Inferior parietal cortex (tissue), 1 donor: ENCODE measurements around the gene LSM14A.
"Not testable (repeated sequence)": the region's sequence is repeated elsewhere in the genome, so short reads cannot be mapped to it uniquely, and the experiment has no call there.

Experiments used
- DNase-seq: peaks from one replicate; pipeline ENCODE4 v3.0.0-alpha.2; 2016; ENCODE audit errors: extremely low spot score

The LSM14A gene

DNA sequence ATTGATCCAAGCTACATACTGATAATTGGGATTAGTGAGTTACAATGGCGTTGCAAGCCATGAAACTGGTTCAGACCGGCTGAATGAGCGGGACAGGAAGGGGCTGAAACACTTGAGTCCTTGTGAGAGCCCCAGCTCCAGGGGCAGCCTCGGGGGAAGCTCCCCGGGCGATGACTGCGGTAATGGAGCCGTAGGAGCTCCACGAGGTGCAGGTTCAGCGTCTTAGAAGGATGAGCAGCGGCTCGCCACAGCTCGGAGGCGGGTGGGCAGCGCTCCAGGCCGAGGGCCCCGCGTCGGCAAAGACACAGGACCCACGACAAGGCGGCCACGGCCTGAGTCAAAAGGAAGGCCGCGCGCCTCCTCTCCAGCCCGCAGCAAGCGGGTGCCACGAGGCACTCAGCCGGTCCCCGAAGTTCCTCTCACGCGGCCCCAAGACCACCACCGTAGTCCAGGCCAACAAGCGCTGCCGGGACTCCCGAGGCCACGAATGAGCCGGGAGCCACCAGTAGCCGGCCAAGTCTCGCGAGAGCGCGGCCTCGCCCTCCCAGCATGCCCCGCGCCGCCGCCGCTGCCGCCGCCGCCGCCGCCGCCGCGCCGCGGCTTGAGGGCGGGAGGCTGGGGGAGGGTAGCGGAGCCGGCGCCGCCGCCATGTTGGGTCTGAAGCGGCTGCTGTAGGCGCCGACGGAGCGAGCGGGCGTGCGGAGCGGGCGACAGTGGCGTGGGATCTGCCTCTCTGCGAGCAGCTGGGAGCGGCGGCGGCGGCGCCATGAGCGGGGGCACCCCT, at the start of gene LSM14A:
Gene LSM14A (plus strand): TSS at position 628 of the 784 bp plus-strand sequence. CDS start 139 bp downstream, at position 767.
- DNase-seq = peak; percentile 81

DNA sequence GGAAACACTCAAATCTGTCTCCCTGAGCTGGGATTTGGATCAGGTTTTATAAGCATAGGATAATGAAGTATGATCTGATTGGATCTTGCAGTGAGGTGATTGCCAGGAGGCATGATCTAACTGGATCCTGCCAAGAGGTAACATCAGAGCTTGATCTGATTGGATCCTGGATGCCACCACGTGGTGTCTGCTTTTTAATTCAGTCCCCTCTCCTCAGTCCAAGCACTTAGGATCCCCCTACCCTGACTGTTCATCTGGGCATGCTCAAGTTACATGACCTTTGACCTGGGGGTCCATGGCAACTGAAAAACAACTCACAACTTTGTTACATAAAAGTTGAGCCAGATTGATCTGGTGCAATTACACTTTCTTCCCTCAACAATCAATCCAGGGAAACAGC, 47.5 kb upstream of the LSM14A start:
- no peak for DNase-seq

DNA sequence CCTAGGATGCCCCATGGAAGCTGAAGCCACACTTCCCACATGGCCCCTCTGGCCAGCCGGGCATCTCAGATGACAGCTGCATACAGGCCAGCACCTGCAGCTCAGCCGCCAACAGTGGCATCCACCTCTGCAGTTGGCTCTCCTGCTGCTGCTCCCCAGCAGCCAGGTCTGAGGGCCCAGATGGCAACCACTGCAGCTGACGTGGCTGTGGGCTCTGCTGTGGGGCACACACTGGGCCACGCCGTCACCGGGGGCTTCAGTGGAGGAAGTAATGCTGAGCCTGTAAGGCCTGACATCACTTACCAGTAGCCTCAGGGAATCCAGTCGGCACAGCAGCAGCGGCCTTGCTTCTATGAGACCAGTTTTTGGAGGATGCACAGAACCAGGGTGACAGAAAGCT, 45.3 kb upstream of the LSM14A start:
- DNase-seq = no peak

DNA sequence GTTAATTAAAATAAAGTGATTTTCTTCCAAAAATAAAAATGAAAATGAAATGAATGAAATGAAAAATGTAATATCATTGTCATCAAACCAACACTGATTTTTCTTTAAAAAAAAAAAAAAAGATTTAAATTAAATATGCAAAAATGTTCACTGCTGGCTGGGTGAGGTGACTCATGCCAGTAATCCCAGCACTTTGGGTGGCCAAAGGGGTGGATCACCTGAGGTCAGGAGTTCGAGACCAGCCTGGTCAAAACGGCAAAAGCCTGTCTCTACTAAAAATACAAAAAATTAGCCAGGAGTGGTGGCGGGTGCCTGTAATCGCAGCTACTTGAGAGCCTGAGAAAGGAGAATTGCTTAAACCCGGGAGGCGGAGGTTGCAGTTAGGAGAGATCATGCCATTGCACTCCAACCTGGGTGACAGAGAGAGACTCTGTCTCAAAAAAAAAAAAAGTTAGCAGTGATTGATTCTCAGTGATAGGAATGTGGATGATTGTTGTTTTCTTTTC, 44.6 kb upstream of the LSM14A start:
- no peak for DNase-seq

DNA sequence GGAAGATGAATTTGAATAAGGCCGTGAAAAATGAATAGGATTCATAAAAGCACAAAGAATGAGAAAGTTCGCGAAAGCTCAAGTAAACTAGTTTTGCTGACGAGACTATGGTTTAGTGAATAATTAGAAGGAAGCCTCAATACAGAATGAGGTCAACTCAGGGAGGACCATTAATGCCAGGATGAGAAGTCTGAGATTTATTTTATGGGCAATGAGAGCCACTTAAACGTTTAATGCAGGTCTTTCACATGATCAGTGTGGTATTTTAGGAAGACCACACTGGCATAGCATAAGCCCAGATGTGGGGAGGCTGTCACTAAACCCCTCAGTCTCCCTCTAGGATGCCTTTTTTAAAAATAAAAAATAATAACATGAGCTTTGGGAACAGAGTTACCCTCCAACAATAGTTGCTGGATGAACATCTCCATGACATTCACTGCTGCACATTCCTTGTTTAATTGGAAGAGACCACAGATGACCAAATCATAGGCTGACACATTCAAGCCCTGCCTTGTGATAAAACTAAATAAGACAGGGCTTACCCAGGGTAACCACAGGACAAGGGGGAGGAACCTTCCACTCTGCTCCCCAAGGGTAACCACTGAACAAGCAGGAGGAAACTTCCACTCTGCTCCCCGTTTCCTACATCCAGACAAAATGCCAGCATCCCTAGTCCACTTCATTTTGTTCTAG, 43.6 kb upstream of the LSM14A start:
- DNase-seq = no peak

DNA sequence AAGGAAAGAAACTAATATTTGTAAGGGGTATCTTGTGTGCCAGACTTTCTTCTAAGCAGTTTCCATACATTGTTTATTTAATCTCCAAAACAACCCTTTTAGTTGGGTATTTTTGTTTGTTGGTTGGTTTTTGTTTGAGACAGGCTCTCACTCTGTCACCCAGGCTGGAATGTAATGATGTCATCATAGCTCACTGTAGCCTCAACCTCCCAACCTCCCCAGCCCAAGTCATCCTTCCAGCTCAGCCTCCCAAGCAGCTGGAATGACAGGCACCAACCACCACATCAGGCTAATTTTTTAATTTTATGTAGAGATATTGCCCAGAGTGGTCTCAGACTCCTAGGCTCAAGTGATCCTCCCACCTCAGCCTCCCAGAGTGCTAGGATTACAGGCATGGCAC, 41.2 kb upstream of the LSM14A start:
- DNase-seq = no peak

DNA sequence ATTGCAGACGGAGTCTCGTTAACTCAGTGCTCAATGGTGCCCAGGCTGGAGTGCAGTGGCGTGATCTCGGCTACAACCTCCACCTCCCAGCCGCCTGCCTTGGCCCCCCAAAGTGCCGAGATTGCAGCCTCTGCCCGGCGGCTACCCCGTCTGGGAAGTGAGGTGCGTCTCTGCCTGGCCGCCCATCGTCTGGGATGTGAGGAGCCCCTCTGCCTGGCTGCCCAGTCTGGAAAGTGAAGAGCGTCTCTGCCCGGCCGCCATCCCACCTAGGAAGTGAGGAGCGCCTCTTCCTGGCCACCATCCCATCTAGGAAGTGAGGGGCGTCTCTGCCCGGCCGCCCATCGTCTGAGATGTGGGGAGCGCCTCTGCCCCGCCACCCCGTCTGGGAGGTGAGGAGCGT, 40.2 kb upstream of the LSM14A start:
- not testable (repeated sequence) for DNase-seq

DNA sequence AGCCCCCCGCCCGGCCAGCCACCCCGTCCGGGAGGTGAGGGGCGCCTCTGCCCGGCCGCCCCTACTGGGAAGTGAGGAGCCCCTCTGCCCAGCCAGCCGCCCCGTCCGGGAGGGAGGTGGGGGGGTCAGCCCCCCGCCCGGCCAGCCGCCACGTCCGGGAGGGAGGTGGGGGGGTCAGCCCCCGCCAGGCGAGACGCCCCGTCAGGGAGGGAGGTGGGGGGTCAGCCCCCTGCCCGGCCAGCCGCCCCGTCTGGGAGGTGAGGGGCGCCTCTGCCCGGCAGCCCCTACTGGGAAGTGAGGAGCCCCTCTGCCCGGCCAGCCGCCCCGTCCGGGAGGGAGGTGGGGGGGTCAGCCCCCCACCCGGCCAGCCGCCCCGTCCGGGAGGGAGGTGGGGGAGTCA, 39.6 kb upstream of the LSM14A start:
- not testable (repeated sequence) for DNase-seq

DNA sequence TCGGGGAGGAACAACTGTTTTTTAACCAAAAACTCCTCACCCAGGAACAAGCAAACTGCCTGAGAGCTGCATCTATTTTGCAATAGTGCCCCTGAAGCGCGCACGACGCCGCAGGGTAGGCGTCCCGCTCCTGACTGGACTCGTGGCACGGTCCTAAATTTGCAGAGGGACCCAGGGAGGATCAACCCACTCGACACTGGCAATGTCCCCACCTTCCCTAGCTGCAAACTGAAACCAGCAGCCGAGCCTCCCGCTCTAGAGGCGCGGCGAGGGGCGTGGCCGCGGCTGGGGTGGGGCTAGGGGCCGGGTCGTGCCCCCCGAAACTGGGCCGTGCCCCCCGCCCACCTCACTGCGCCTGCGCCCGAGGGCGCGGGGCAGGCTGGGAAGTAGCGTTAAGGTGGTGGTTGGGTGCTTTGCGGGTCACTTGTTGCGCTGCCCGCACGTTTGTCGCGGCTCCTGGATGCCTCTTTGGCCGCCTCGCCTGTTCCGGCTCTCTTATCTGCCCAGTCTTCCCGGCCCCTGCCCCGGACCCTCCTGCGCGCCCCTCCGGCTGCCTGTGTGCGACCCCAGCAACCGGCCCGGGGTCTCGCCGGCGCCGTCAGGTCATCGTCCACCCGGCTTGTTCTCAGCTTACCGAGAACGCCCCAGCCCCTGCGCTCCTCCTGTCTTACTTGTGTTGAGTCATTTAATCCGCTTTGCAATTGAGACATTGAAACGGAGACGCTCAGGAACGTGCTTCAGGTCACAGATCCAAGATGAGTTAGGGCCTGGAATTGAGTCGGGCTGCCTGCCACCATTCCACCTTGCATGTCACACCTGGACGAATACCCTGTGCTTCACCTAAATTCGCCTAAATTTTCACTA, 37.9 kb upstream of the LSM14A start:
- DNase-seq = peak; percentile 69

DNA sequence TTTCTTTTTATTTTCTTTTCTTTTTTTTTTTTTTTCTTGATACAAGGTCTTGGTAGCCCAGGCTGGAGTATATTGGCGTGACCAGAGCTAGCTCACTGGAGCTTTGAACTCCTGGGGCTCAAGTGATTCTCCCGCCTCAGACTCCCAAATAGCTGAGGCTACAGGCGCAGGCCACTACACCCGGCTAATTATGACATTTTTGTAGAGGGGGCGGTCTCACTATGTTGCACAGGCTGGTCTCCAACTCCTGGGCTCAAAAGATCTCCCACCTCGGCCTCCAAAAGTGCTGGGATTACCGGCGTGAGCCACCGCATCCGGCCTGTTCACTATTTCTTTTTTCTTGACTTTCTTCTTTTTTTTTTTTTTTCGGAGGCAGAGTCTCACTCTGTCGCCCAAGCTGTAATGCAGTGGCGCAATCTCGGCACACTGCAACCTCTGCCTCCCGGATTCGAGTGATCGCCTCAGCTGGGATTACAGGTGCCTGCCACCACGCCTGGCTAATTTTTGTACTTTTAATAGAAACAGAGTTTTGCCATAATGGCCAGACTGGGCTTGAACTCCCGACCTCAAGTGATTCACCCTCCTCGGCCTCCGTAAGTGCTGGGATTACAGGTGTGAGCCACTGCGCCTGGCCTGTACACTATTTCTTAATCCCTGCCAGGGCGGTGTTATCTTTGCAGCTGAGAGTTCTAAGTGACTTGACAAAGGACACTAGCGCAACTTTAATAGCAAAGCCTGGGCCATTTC, 37.1 kb upstream of the LSM14A start:
- no peak for DNase-seq

DNA sequence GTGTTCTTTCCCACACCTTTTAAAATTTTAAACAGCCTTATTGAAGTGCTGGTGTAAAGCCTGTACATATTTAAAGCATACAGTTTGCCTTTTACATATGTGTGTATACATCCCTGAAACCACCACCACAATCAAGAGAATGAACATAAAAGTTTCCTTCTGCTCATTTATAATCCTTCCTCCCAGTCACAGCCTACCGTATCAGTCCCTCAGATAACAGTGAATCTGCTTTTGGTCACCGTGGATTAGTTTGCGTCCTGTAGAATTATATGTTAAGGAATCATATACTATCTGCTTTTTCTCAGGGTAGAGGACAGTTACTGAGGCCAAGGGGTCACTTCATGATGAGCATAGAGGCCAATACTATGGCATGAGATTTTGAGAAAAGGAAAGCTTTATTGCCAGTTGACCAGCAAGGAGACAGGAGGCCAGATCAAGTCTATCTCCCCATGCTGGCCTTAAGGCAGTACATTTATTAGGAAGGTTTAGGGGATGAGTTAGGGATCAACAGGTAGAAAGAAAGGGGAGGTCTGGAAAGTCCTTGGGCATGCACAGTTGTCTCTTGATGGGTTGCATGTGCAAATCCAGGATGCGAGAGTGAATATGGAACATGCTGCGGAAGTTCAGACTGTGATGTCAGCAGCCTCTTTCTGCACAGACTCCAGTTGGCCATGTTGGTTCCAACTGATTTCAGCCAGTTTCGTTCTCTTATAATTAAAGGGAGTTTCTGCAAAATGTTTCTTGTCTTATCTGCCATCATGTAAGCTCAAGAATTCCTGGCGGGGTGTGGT, 36.3 kb upstream of the LSM14A start:
- no peak for DNase-seq

DNA sequence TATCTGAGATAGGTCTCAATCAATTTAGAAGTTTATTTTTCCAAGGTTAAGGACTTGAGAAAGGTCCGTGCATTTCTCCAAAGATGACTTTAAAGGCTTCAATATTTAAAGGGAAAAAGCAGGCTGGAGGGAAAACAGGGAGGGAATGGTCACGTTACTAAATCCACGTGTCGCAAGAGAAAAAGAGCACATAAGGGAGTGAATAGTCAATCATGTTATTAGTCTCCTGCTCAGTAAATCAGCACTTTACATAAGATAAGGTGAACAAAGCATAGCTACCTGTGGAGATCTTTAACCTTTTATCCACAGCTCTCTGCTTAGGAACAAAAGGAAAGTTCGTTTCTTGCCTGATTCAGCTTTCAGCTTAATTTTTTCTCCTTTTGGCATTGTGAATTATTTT, 31.3 kb upstream of the LSM14A start:
- no peak for DNase-seq

DNA sequence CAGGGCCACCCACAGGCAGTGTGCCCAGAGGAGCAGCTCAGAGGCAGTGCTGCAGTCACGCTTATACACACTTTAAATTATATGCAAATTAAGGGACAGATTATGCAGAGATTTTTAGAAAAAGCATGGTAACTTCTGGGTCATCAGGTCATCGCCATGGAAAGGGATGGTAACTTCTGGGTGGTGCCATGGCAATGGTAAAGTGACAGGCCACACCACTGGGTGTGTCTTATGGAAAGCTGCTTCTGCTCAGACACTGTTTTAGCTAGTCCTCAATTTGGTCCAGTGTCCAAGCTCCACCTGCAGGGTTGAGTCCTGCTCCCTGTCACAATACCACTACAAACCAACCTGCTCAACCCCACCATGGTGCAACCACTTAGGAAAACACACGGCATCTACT, 29.9 kb upstream of the LSM14A start:
- DNase-seq = no peak

DNA sequence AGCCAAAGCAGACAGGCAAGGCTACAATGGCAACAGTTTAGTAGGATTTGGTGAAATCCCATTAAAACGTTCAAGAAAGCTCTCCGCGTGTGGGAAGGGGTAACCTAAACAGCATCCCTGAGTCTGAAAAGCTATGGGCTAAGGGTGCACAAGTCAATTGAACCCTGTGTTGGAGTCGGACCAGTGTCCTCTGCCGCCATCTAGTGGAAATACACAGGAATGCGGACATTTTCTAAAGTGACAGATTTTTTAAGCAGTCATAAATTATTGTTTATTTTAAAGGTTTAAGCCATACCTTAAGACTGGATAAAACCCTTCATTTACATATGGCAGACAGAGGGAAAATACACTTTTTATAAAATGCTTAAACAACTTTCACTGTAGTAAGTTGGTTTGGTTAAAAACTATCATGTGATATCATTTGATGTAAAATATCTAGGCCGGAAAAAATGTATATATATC, 26.5 kb upstream of the LSM14A start:
- peak; percentile 78 for DNase-seq

DNA sequence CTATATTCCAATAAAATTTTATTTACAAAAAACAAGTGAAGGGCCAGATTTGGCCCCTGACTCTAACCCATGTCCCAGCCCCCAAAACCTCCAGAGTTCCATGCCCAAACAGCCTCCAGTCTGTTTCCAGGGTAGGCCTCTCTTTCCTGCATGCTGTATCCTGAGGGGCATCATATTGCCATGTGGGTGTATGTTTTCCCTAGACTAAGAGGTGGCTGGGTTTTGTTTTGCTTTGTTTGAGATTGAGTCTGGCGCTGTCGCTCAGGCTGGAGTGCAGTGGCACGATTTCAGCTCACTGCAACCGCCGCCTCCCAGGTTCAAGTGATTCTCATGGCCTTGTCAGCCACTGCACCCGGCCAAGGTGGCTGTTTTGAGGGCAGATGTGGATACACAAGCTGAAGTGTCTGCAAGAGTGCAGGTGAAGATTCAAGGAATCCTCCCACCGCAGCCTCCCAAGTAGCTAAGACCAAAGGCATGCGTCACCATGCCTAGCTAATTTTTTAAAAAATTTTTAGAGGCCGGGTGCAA, 23.6 kb upstream of the LSM14A start:
- DNase-seq = no peak

DNA sequence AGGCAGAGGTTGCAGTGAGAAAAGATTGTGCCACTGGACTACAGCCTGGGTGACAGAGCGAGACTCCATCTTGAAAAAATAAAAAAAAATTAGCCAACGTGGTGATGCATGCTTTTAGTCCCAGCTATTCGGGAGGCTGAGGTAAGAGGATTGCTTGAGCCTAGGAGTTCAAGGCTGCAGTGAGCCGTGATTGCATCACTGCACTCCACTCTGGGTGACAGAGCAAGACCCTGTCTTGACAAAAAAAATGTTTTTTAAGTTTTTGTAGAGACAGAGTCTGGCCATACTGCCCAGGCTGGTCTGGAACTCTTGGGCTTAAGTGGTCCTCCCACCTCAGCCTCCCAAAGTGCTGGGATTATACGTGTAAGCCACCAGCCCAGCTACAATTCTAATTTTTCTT, 22.4 kb upstream of the LSM14A start:
- no peak for DNase-seq

DNA sequence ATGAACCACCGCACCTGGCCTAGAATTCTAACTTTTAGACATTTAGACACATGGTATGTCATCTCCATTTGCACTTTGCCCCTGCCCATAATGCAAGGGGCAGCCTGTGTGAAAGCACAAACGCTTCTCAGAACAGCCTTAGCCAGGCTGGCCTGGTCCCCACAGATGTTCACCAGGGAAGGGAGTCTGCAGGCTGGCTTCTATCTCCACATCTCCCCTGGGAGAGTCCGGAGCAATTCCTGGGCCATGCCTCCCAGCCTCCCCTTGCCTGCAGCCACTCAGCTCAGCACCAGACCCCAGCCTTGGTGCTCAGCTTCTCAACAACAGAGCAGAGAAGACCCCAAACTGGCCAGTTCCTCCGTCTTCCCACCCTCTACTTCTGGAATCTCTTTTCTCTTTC, 21.7 kb upstream of the LSM14A start:
- DNase-seq = no peak

DNA sequence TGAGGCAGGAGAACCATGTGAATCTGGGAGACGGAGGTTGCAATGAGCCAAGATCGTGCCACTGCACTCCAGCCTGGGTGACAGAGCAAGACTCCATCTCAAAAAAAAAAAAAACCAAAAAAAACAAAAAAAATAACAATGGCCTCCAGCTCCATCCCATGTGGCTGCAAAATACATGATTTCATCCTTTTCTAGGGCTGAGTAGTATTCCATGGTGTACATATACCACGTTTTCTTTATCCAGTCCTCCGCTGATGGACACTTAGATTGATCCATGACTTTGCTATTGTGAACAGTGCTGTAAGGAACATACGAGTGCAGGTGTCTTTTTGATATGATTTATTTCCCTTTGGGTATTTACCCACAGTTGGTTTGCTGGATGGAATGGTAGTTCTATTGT, 20.9 kb upstream of the LSM14A start:
- no peak for DNase-seq

DNA sequence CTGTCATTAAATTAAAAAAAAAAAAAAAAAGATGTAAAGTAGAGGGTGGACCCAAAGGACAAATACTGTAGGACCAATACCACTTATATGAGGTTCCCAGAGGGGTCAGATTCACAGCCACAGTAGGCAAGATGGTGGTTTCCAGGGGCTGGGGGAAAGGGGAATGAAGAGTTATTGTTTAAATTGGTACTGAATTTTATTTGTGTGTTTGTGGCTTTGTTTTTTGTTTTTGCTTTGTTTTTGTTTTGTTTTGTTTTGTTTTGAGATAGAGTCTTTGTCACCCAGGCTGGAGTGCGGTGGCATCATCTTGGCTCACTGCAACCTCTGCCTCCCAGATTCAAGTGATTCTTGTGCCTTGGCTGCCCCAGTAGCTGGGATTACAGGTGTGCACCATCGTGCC, 17.9 kb upstream of the LSM14A start:
- no peak for DNase-seq

DNA sequence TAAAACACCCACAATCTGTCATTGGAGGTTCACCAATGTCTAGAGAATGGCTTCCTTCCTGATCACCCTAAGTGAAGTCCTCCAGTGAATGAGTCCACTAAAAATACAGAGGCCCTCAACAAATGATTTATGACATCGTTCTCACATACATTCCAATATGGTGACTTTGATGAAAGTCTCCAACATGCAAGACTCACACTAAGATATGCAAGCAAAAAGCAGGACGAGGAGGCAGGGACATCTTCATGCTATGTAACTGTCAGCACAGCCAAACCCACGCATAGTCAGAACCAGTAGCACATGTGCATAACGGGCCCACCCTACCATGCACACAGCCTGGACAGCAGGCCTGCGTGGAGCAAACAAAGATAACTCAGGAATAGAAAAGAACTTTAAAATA, 16.6 kb upstream of the LSM14A start:
- no peak for DNase-seq
